HG03280 (cell line): ENCODE results near the gene CACNA1C.

ENCODE experiments used
- ATAC-seq: cut with Tn5 transposase; IDR thresholded peaks from one replicate; pipeline ENCODE4 v1.9.1; 2021; ENCODE audit warnings: mild to moderate bottlenecking, moderate library complexity; ENCODE audit not compliant: unreplicated experiment

CACNA1C gene

DNA sequence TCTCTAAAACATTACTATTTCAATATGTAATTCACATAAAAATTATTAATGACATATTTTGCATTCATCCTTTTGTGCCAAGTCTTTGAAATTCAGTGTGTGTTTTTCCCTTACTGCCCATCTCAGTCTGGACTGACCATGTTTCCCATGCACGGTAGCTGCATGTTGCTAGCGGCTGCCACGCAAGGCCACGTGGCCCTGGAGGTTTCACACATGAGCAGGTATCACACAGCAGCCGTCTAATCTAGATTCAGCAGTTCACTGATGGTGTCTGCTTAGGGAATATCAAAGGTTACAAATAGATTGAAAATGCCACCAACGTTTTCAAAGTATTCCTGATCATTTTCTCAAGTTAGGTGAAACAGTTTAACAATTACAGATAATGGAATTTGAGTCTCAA, 507.1 kb downstream of the CACNA1C start:
- no peak for ATAC-seq

DNA sequence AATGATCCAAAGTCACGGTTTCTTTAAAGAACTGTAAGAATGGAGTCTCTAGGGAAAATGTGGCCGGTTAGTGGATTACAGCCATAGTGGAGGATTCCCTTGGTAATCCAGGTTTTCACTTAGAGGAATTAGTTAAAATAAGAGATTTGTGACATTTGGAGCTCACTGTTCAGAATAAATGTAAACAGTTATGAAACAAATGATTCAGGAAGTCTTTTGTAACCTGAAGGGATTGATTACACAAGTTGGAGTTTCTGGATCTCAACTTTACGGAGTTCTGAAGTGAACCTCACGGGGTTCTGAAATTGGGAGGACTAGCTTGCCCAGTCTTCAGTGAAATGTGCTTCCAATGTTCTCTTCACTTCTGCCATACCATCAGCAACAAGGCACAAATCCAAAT, 507.6 kb downstream of the CACNA1C start:
- no peak for ATAC-seq

DNA sequence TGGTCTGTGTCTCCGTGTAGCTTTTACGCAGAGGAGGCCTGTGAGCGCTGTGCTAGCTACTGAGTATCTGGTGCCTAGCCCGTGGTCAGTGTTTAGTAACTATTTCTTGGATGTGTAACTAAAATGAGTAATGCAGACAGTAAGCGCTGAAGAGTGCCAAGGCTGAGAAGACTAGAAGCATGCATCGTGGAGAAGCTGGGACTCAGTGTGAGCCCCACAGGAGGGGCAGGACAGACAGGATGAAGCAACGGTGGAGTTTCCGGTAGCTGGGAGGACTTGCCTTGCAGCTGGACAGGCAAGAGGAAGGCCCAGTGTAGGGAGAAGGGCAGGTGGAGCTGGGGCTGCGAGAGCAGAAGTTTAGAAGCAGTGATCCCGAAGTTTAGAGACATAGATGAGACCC, 508.6 kb downstream of the CACNA1C start:
- no peak for ATAC-seq

GRCh38 chr12:2562400-2562799, 509.6 kb downstream of the CACNA1C start:
- ATAC-seq = no peak

DNA sequence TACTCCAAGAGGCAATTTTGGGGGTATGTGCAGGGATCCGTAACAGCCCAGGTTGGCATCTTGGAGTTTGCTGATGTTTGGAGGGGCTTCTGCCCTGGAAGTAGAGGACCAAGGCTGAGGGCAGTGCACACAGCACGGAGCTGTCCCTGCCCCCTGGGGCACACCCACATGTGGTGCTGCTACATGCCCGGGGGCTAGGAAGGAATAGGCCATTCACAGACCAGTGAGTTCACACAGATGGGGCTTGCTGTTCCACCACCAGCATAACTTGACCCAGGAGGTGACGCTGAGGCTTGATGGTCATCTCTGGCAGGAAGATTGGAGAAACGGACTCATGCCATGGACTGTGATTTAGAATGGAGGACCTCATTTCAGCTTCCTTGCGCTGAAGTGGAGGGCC, 510.9 kb downstream of the CACNA1C start:
- no peak for ATAC-seq

DNA sequence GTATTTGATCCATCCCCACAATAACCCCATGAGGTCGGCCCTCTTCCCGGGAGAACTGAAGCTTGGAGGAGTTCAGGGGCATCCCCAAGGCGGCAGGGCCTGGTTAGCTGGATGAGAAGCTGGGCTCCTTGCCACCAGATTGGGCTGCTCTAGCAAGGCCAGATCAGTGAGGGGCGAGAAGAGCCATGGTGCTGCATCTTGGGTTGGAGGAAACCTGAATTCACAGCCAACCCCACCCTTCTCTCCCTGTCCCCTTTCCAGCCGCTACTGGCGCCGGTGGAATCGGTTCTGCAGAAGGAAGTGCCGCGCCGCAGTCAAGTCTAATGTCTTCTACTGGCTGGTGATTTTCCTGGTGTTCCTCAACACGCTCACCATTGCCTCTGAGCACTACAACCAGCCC, 513.4 kb downstream of the CACNA1C start:
- no peak for ATAC-seq

DNA sequence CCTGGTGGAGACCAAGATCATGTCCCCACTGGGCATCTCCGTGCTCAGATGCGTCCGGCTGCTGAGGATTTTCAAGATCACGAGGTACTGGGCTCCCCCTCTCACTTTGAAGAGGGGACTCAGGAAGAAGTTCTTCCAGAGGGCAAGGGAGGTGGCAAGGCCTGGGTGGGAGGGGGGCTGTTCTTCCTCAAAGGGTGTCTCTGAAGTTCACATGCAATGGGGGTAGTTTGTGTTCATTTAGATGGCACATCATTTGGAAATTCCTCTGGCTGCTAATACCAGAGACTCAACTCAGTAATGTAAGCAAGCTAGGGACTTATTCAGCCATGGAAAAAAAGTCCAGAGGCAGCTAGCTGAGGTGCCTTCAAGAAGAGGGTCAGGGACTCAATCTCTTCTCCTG, 514.9 kb downstream of the CACNA1C start:
- ATAC-seq = no peak

GRCh38 chr12:2570562-2570961, 517.8 kb downstream of the CACNA1C start:
- no peak for ATAC-seq

DNA sequence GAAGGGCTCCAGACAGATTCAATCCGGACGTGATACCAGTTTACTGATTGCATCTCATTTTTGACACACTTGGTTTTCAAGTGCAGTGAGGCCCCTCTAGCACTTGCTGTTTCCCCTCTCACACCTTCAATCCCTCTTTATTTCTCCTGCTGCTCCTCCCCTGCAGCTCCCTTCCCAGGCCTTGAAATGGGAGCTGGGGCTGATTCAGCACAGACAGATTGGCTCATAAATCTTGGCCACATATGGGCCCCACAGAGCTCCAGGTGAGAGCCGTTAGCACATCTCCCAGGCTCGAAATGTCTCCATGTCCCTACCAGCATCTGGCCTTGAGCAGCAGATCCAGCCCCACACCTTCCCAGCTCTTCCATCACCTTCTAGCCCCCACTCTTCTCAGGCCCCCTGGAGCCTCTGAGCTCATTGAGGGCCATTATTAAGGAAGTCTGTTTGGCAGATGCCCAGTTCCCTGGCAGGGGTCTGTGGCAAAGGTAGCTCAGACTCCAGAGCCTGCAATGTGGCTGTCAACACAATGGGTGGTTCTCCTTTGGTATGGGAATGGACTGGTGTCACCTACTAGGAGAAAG, 521.7 kb downstream of the CACNA1C start:
- ATAC-seq = no peak

- ATAC-seq = no peak
Observed at GRCh38 chr12:2575245-2575644, 522.5 kb downstream of the CACNA1C start.

DNA sequence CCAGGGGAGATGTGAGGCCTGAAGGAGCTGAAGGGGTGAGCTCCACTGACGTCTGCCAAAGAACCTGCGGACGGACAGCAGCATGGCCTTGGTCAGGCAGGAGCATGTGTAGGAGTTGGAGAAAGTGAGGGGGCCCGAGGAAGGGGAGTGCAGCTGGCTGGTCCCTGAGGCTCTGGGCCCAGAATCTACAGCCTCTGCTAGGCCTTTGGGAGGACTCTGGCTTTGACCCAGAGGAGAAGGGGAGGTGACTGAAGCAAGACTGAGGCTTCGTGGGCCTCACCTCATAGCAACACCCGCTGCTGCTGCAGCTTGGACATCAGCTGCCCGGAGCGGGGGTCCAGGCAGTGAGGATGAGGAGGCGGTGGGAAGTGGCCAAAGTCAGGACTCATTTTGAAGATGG, 525.4 kb downstream of the CACNA1C start:
- no peak for ATAC-seq

GRCh38 chr12:2578772-2579171, 526.0 kb downstream of the CACNA1C start:
- no peak for ATAC-seq

DNA sequence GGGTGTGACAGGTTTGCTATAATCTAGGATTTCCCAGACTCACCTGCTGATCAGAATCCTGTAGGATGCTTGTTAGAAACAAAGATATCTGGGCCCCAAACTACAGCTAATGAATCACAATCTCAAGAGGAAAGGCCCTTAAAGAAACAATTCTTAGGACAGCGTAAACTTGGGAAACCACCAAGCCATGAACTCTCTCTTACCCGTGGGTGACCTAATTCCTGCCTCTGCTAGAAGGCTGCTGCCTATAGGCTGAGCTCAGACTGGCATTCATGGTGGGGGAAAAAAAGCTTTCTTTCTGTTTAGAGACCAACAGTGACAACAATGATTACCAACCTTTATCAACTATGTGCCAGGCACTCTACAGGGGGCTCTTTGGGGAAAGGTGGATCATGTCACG, 528.0 kb downstream of the CACNA1C start:
- ATAC-seq = no peak

GRCh38 chr12:2581293-2582045, 528.7 kb downstream of the CACNA1C start:
- ATAC-seq = no peak

DNA sequence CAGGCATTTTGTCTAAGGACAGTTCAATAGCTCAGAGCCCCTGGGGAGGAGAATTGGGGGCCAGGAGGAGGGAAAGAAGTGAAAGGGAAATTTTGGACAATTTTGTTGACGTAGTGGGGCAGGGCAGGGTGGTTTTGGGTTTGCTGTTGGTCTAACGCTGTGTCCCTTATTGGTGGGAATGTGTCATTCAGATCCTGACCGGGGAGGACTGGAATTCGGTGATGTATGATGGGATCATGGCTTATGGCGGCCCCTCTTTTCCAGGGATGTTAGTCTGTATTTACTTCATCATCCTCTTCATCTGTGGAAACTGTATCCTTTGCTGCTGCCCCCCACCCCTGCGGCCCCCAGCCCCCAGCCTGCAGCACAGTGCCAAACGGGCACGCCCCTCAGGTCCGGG, 529.8 kb downstream of the CACNA1C start:
- ATAC-seq = no peak

DNA sequence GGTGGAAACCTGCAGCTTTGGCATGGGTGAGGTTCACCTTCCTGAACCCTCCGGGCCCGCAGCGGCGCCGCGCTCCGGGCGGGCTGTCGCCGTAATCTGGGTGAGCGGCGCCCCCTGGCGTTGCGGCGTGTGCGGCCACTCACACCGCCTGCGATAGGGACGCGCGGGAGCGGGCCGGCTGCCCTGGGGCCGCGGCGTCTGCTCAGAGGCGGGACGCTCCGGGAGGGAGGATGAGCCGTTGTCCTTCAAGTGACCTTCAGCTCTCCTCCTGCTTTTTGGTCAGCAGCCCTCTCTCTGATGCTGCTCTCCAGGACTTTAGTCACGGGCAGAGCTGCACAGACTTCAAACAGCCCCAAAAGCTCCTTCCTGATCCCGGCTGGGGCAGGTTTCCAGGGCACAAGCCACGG, 530.3 kb downstream of the CACNA1C start:
- ATAC-seq = no peak

- no peak for ATAC-seq
Observed at GRCh38 chr12:2583642-2584401, 531.0 kb downstream of the CACNA1C start.

DNA sequence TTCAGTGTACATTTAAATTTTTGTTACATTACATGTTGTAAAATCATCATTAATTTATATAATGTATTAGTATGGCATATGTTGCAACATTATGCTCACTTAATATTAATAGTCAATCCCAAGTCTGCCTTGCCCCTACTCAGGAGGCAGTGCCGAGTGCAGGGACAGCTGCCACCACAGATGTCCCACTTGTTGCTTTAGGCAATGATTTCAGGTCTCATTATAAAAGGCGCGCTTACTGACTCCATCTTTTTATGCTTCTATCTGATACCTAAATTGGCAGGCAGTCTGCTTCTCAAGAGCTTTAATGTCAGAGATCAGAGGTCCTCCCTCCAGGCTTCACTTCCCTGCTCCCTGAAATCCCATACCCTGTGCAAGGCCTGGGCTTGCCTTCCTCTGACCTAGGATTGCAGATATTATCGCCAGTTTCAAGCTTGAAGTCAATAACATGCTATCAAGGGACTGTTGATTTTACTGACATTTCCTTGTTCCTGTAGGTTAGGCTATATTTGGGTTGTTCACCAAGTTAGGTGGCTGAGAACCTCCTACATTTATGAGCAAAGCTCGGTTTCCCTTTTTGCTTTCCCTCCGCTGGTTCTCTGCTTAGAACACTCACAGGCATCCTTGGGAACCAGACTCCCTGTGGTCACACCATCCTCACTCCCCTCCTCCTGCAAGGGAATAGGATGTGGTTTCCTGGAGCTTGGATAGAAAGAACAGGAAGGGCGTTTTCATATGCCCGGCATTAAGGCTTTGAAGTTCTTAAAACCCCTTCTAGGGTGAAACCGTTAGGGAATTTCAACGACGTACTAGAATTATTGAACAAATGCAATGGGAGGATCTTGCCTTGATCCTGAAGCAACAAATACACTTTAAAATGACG, 533.6 kb downstream of the CACNA1C start:
- no peak for ATAC-seq

DNA sequence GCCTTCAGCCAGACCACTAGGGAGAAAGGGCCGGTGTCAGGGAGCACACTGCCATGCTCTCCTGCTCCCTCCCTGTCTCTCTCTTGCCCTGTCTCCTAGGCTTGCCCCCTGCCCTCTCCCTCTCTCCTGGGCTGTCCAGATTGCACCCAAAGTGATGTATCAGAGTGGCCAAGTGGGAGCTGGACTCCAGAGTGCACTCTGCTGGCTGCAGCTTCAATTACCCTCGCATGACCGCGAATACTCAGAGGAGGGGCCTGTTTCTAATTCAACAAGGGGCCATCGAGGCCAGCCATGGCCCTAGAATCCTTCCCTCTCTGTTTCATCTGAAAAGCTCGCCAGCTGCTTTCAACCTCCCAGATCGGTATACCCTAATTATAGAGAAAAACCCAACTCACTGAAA, 535.6 kb downstream of the CACNA1C start:
- no peak for ATAC-seq

- ATAC-seq = no peak
Observed at GRCh38 chr12:2589381-2589780, 536.6 kb downstream of the CACNA1C start.

- ATAC-seq = no peak
Observed at GRCh38 chr12:2593045-2593444, 540.3 kb downstream of the CACNA1C start.
